Mucosa of descending colon (tissue), 3 donors: ENCODE measurements around the gene POLR3E. TPM values are rescaled to one million over a fixed set of nuclear protein-coding genes. Genes with fewer than 3 reads are reported as not detected.

Source experiments
- ATAC-seq: fragments of 200-7000 bp; cut with Tn5 transposase; one replicate; pipeline ENCODE4 v1.9.1; 2020; ENCODE audit warnings: mild to moderate bottlenecking, moderate library complexity
- DNase-seq, 3 donors: peaks; one replicate each; pipeline ENCODE4 v3.0.0-alpha.2; 2020
- H3K36me3 ChIP-seq: fragments of 200-600 bp; one replicate; pipeline ENCODE4 v1.8.0; 2021; ENCODE audit warnings: low read depth, mild to moderate bottlenecking
- H3K4me1 ChIP-seq: fragments of 200-600 bp; one replicate; pipeline ENCODE4 v1.8.0; 2021; ENCODE audit warnings: low read depth, mild to moderate bottlenecking
- H3K4me3 ChIP-seq: fragments of 200-600 bp; one replicate; pipeline ENCODE4 v1.8.0; 2021; ENCODE audit warnings: mild to moderate bottlenecking
- H3K9me3 ChIP-seq: fragments of 200-600 bp; one replicate; pipeline ENCODE4 v1.8.0; 2021; ENCODE audit warnings: mild to moderate bottlenecking
- CTCF ChIP-seq: fragments of 200-600 bp; IDR thresholded peaks from one replicate; pipeline ENCODE4 v1.8.0; 2022; ENCODE audit warnings: antibody characterized with exemption, mild to moderate bottlenecking
- intact Hi-C, 2 donors: fragments of 100-400 bp; cut with DNase I in 1 of 2; cut with micrococcal nuclease in 1 of 2; formaldehyde crosslinking; loops; one replicate each; pipeline versions ENCODE4 v1.11.0 to v1.11.1; 2022; cut with DNase I, micrococcal nuclease
- total RNA-seq, 3 donors: library from RNA; stranded (reverse); fragmentation: NEBNext Ultra II Directional in 2 of 3; extraction: Animal tissue kit (Norgen Biotek cat#: 25700) in 2 of 3; gene quantifications; one replicate each; pipeline versions ENCODE4 v1.2.1 to v1.2.4, GENCODE V29; 2021 to 2023
- donor health status: DM: no; HTN: no; CAD: no; lungs with moderate emphysema.
- donor health status: DM: no; HTN: no; CAD: no.
- donor health status: DM: no; HTN: yes; CAD: no.

POLR3E gene
- total RNA-seq, 3 donors from 2014 or later, result 37.7 to 54.5 (median 49.5) TPM

GRCh38 chr16:22352723-22353122 lies 55.5 kb downstream of the POLR3E start:
- TF ChIP-seq CTCF, result no peak
- Histone ChIP-seq H3K4me1 (peaks cover 18% of the 10 kb centered on the region), H3K9me3 (no peaks in the 10 kb centered on the region), H3K36me3 (peaks cover 5% of the 10 kb centered on the region), H3K4me3 (no peak overlapping the region)
- no peak for ATAC-seq
- intact Hi-C loops, result no loop called here
- no peak for DNase-seq

- H3K4me1 ChIP-seq, result peaks cover 18% of the 10 kb centered on the region
- H3K9me3 ChIP-seq, result no peaks in the 10 kb centered on the region
- TF ChIP-seq CTCF, result no peak
- ATAC-seq (peak; percentile 95), DNase-seq (peak in 1 of 3 donors; percentile 44)
- H3K36me3 ChIP-seq, result peaks cover 3% of the 10 kb centered on the region
- intact Hi-C loops, result no loop called here
- no peak overlapping the region for H3K4me3 ChIP-seq
Observed at GRCh38 chr16:22353191-22353919, 56.1 kb downstream of the POLR3E start.

GRCh38 chr16:22353933-22354541 lies 56.8 kb downstream of the POLR3E start:
- TF ChIP-seq CTCF, result no peak
- Histone ChIP-seq H3K36me3 (no peaks in the 10 kb centered on the region), H3K9me3 (no peaks in the 10 kb centered on the region), H3K4me1 (peaks cover 18% of the 10 kb centered on the region), H3K4me3 (no peak overlapping the region)
- intact Hi-C loops, result no loop called here
- no peak for DNase-seq
- ATAC-seq, result no peak

- no peaks in the 10 kb centered on the region for H3K36me3 ChIP-seq
- intact Hi-C loops, result no loop called here
- ATAC-seq (no peak), DNase-seq (no peak)
- H3K9me3 ChIP-seq, result no peaks in the 10 kb centered on the region
- H3K4me3 ChIP-seq, result no peak overlapping the region
- H3K4me1 ChIP-seq, result peaks cover 18% of the 10 kb centered on the region
- no peak for TF ChIP-seq CTCF
Observed at GRCh38 chr16:22355487-22355908, 58.3 kb downstream of the POLR3E start.

GRCh38 chr16:22356930-22357634 lies 59.9 kb downstream of the POLR3E start:
- intact Hi-C loops, result no loop called here
- Histone ChIP-seq H3K9me3 (no peaks in the 10 kb centered on the region), H3K4me1 (peaks cover 18% of the 10 kb centered on the region), H3K36me3 (no peaks in the 10 kb centered on the region), H3K4me3 (no peak overlapping the region)
- no peak for ATAC-seq
- no peak for DNase-seq
- no peak for TF ChIP-seq CTCF
